Iris pigment epithelial cell (primary cell): ENCODE data around the gene COL27A1.

ENCODE experiments used
- DNase-seq: peaks from one replicate; pipeline ENCODE4 v3.0.0-alpha.2; 2011; ENCODE audit warnings: low read depth

COL27A1 gene

GRCh38 chr9:114343471-114344187 is 188.3 kb downstream of the COL27A1 start:
- no peak for DNase-seq

GRCh38 chr9:114344188-114344566 is 188.8 kb downstream of the COL27A1 start:
- no peak for DNase-seq

- no peak for DNase-seq
Measured at GRCh38 chr9:114344692-114345091, 189.4 kb downstream of the COL27A1 start.

DNA sequence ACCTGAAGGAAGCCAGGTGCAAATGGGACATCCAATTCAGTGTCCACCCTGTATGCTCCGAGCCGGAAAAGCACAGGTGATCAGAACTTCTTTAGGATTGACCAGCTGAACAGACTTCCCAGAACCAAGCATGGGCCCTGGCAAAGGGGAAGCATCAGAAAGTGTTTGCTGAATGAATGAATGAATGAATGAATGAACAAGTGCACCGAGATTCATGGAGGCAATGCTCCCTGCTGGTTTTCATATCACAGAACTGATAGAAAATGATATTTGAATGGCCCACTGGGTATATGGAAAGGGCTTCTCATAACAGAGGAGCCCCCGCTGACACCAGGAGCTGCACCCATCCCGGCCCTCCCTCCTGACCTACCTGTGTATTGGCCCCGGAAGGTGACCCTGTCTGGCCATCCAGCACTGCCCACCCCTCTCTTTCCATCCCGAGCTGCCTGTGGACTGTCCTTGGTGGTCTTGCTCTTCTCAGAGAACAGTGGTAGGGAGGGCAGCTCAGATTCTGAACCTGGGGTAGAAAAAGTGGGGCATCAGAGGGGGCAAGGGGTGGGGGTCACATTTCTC is 190.2 kb downstream of the COL27A1 start:
- no peak for DNase-seq

GRCh38 chr9:114346146-114346545 is 190.8 kb downstream of the COL27A1 start:
- DNase-seq = no peak

DNA sequence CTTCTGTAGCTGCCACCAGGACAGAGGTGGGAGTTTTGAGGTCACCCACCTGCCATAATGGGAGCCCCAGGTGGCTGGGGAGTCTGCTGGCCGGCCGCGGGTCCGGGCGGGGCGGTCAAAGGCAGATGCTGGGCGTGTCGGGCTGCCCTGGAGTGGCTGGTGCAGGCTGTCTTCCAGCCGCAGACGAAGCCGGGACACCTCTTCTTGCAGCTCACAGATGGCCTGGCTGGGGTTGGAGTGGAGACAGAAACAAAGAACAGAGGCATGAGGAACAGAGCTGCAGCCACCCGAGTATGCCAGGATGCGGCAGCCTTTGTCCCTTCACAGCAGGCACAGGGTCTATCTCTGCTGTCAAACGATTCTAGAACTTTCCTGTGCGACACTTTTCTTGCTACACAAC is 192.3 kb downstream of the COL27A1 start:
- no peak for DNase-seq

GRCh38 chr9:114348261-114348905 is 193.0 kb downstream of the COL27A1 start:
- no peak for DNase-seq

DNA sequence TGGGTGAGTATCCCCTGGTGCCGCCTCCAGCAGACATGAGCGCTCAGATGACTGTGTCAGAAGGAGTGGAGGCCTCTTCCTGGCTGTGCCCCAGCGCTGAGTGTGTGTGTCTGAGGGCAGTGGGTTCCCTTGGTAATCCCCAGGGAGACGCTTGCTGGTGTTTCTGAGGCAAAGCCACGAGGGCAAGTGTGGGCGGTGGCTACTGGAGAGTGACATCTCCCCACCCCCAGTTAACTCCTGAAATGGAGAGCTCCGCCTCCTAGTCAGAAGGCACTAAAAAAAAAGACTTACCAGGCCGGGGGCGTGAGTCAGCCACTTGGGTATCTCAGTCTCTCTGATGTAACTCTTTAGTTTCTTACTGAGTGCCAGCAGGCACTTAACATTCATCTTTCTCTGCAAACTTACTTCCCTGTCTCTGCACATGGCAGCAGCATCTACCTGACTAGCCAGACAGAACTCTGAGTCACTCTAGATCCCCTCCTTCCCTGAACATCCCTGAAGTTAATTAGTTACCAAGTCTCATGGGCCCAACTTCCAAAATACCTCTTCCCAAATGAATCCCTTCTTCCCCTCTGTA is 193.7 kb downstream of the COL27A1 start:
- DNase-seq = peak; percentile 99

- no peak for DNase-seq
Measured at GRCh38 chr9:114349713-114350480, 194.6 kb downstream of the COL27A1 start.

DNA sequence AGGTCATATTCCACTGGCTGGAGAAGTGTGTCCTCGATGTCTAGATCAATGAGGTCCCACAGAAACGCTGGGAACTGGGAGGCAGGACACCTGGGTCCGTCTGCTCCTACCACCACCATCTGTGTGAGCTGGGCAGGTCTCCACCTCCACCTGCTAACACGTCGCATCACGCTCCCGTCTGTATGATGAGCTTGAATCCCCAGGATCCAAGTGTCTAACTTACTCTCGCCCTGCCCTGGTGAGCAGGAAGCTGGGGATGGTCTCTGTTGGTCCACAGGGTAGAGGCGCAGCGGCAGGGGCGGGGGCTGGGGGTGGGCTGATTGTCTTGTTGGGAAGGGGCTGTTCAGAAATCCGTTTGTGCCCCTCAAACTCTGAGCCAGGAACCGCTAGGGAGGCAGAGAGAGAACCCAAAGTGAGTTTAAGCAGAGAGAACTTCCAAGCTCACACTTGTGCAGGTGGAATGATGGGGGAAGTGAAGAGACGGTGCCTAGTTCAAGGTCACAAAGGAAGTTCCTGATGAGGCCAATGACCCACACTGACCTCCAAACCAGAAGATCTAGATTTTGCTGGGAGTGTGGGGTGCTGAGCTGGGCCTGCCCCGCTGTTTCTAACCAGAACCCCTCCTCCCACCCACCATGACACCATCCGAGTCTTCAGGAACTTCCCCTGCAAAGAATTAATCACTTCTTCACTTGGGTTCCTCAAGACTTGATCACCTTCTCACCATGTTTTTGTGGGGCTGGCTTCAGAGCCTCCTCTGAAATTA is 195.5 kb downstream of the COL27A1 start:
- no peak for DNase-seq

DNA sequence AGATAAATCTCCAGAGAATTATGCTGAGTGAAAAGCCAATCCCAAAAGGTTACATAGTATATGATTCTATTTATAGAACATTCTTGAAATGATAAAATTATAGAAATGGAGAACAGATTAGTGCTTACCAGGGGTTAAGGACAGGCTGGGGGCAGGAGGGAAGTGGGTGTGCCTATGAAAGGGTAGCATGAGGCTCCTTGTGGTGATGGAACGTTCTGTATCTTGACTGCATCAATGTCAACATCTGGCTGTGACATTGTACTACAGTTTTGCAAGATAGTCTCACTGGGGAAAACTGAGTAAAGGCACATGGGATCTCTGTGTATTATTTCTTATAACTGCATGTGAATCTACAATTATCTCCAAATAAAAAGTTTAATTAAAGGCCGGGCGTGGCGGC is 196.6 kb downstream of the COL27A1 start:
- no peak for DNase-seq

DNA sequence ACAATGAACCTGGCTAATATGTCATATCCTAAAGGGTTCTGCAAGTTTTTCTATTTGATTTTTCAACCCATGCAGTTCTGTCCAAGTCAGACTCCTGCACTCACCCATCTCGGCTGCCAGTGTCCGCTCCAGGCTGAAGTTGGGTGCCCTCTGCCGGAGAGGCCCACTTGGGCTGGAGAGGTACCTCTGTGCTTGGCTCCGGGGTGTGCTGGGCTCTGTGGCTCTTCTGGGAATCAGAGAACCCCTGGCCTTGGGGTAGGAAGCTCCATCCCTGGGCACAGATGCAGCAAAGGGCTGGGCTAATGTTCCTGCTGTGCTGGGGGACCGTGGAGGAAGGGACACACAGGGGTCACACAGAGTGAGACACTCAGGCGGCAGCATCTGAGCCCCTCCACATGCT is 200.5 kb downstream of the COL27A1 start:
- DNase-seq = no peak

- DNase-seq = no peak
Measured at GRCh38 chr9:114356792-114357191, 201.5 kb downstream of the COL27A1 start.

DNA sequence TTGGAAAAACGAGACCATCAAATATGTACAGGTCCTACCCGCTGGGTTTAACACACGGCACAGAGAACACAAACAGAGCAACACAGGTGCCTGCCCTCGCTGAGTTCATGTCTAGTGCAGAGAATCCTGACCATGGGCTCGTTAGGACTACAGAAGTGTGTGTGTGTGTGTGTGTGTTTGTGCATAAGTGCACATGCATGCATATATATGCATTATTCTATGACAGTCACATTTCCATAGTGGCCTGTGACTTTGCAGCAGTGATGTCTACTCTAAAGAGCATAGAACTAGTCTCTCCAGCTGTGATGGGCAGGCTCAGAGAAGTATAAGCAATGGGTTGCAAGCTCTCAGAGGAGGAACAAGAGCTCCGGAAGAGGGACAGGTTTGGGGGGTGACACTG is 202.0 kb downstream of the COL27A1 start:
- DNase-seq = no peak

DNA sequence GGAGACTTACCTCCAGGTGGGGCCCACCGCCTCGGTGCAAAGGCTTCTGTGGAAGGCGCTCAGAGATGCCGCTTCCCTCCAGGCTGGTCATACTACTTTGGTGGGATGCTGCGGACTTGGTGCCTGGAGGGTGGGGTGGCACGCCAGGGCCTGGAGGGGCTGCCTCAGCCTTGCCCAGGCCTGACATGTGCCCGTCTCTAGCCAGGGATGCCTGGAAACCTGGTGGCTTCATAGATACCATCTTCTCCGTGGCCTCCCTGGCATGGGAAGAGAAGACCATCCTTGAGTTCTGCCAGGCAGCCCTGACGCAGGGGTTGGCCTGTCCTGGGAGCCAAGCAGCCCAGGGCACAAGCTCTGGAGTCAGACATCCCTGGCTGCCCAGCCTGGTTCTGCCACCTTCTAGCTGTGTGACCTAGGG is 202.6 kb downstream of the COL27A1 start:
- DNase-seq = no peak

GRCh38 chr9:114359801-114360200 is 204.5 kb downstream of the COL27A1 start:
- DNase-seq = no peak

- DNase-seq = no peak
Measured at GRCh38 chr9:114361542-114361941, 206.2 kb downstream of the COL27A1 start.
